Osteocyte (in vitro differentiated cells): ENCODE results near the gene TBCE. TPM values are rescaled to one million over a fixed set of nuclear protein-coding genes. Genes with fewer than 3 reads are reported as not detected.

Source experiments
- DNase-seq: peaks from one replicate; pipeline ENCODE4 v3.0.0; 2021; ENCODE audit warnings: mixed read lengths; ENCODE audit not compliant: unreplicated experiment; ENCODE audit errors: extremely low spot score
- H3K27ac Mint-ChIP-seq: one replicate; pipeline ENCODE4 v1.8.0; 2021; ENCODE audit warnings: mild to moderate bottlenecking, mixed read lengths; ENCODE audit not compliant: unreplicated experiment
- H3K27me3 Mint-ChIP-seq: one replicate; pipeline ENCODE4 v1.8.0; 2021; ENCODE audit warnings: mixed read lengths; ENCODE audit not compliant: unreplicated experiment
- H3K36me3 Mint-ChIP-seq: one replicate; pipeline ENCODE4 v1.8.0; 2021; ENCODE audit warnings: mixed read lengths; ENCODE audit not compliant: unreplicated experiment
- H3K4me1 Mint-ChIP-seq: one replicate; pipeline ENCODE4 v1.8.0; 2021; ENCODE audit warnings: mixed read lengths; ENCODE audit not compliant: unreplicated experiment
- H3K4me3 Mint-ChIP-seq: one replicate; pipeline ENCODE4 v1.8.0; 2021; ENCODE audit warnings: mild to moderate bottlenecking, moderate library complexity, mixed read lengths; ENCODE audit not compliant: unreplicated experiment
- H3K9me3 Mint-ChIP-seq: one replicate; pipeline ENCODE4 v1.8.0; 2021; ENCODE audit warnings: mixed read lengths; ENCODE audit not compliant: unreplicated experiment
- CTCF ChIP-seq: fragments of 200-600 bp; sonication (generic); IDR thresholded peaks from 2 replicates; pipeline ENCODE4 v1.5.0; 2021; ENCODE audit warnings: antibody characterized with exemption, mild to moderate bottlenecking, moderate library complexity
- total RNA-seq: library from RNA; stranded (reverse); gene quantifications from 2 replicates; pipeline ENCODE4 v1.2.1, GENCODE V29; 2021

Gene TBCE
- total RNA-seq, 1 donor from 2014 or later: 30.3 TPM

DNA sequence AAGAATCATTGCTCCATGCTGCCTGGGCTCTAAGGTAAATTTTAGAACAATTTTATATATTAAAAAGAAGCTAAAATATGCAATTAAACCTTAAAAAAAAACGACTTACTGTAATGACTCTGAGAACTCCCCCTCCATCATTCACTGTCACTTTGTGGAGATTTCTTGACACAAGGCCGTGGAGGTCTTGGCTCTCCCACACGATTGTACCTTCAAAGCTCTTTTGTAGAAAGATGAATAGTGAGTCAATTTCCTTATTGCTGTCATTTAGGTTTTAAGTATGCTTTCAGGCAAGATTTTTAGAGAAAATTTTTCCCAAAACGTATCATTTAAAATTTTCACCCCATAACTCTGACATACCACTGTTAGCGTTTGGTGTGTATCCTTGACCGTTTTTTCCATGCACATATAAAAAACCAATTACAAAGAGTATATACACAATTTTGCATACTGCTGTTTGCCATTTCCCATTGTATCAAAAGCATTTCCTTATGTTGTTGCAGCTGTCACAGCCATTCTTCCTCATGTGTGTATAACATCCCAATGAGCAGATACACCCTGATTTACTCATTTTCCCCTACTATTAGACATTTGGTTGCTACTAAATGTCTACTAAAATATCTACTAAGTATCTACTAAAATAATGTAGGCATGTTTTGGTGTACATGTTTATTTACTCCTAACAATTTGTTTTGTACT lies 103.7 kb downstream of the TBCE start:
- no peak for TF ChIP-seq CTCF
- H3K9me3 Mint-ChIP-seq: no peaks in the 10 kb centered on the region
- peaks cover 21% of the 10 kb centered on the region for H3K36me3 Mint-ChIP-seq
- H3K4me1 Mint-ChIP-seq: peaks cover 7% of the 10 kb centered on the region
- H3K27ac Mint-ChIP-seq: no peak overlapping the region
- H3K27me3 Mint-ChIP-seq: no peaks in the 10 kb centered on the region
- no peak overlapping the region for H3K4me3 Mint-ChIP-seq
- DNase-seq: no peak

- H3K27ac Mint-ChIP-seq: no peak overlapping the region
- no peak for TF ChIP-seq CTCF
- no peak for DNase-seq
- no peaks in the 10 kb centered on the region for H3K27me3 Mint-ChIP-seq
- H3K9me3 Mint-ChIP-seq: no peaks in the 10 kb centered on the region
- H3K4me1 Mint-ChIP-seq: peaks cover 7% of the 10 kb centered on the region
- no peak overlapping the region for H3K4me3 Mint-ChIP-seq
- H3K36me3 Mint-ChIP-seq: peaks cover 30% of the 10 kb centered on the region
These were observed 106.6 kb downstream of the TBCE start for GRCh38 chr1:235473806-235474205.

- Mint-ChIP-seq H3K9me3 (peaks cover 9% of the 10 kb centered on the region), H3K4me1 (no peaks in the 10 kb centered on the region), H3K36me3 (peaks cover 47% of the 10 kb centered on the region), H3K4me3 (no peak overlapping the region), H3K27me3 (no peaks in the 10 kb centered on the region), H3K27ac (no peak overlapping the region)
- no peak for DNase-seq
- TF ChIP-seq CTCF: no peak
These were observed 115.9 kb downstream of the TBCE start for GRCh38 chr1:235483090-235483489.

DNA sequence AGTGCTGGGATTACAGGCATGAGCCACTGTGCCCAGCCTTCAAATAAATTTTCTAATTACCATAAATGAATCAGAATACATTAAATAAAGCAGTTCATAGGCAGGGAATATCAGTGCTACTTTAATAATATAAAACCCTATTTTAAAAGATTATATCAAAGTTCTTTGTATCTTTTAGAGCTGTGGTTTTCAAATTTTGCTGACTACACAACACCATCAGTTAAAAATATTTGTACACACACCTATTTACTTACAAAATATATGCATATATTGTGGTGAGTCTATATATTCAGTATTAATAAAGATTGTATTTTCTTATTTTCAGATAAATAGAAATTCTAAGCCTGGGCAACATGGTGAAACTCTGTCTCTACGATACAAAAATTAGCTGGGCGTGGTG lies 118.3 kb downstream of the TBCE start:
- H3K36me3 Mint-ChIP-seq: peaks cover 43% of the 10 kb centered on the region
- no peaks in the 10 kb centered on the region for H3K27me3 Mint-ChIP-seq
- H3K4me1 Mint-ChIP-seq: no peaks in the 10 kb centered on the region
- H3K27ac Mint-ChIP-seq: no peak overlapping the region
- no peak for TF ChIP-seq CTCF
- H3K4me3 Mint-ChIP-seq: no peak overlapping the region
- peaks cover 9% of the 10 kb centered on the region for H3K9me3 Mint-ChIP-seq
- DNase-seq: no peak

DNA sequence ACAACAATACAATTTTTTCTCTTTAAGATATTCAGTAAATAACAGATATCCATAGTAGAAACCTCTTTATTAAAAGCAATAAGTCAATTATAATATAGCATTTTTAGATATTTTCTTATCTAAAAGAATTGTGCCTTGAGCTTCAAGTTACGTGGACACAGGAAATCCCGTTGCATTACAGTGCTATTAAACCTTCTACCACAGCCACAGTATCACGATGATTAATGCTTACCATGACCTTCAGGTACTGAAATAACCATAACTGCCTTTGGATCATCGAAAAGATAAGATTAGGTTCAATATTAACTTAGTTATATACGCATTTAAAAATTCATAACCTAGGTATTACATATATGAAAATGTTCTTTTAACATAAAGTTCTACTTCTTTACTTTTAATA lies 119.1 kb downstream of the TBCE start:
- no peak for DNase-seq
- Mint-ChIP-seq H3K9me3 (peaks cover 9% of the 10 kb centered on the region), H3K27ac (no peak overlapping the region), H3K36me3 (peaks cover 43% of the 10 kb centered on the region), H3K4me3 (no peak overlapping the region), H3K27me3 (no peaks in the 10 kb centered on the region), H3K4me1 (no peaks in the 10 kb centered on the region)
- no peak for TF ChIP-seq CTCF
